Measurements from ENCODE around the gene APBA3.
A peak's percentile ranks its signal among the peaks of the same experiment; 100 is the strongest.

Gene APBA3

GRCh38 chr19:3745363-3746045, 16.0 kb downstream of the APBA3 start:
- no peak for DNase-seq

GRCh38 chr19:3743486-3743885, 18.0 kb downstream of the APBA3 start:
- DNase-seq: no peak

GRCh38 chr19:3740431-3740830, 21.1 kb downstream of the APBA3 start:
- DNase-seq: no peak

GRCh38 chr19:3738477-3739220, 22.8 kb downstream of the APBA3 start:
- no peak for DNase-seq

GRCh38 chr19:3737487-3738205, 23.8 kb downstream of the APBA3 start:
- DNase-seq: no peak

GRCh38 chr19:3736106-3736724, 25.3 kb downstream of the APBA3 start:
- DNase-seq: no peak

GRCh38 chr19:3734310-3734600, 27.2 kb downstream of the APBA3 start:
- no peak for DNase-seq

GRCh38 chr19:3733549-3734309, 27.8 kb downstream of the APBA3 start:
- no peak for DNase-seq

GRCh38 chr19:3732108-3732507, 29.4 kb downstream of the APBA3 start:
- no peak for DNase-seq

GRCh38 chr19:3730457-3730958, 31.0 kb downstream of the APBA3 start:
- DNase-seq: no peak

GRCh38 chr19:3725640-3726310, 35.7 kb downstream of the APBA3 start:
- DNase-seq: no peak

GRCh38 chr19:3725121-3725520, 36.4 kb downstream of the APBA3 start:
- no peak for DNase-seq

- no peak for DNase-seq
Observed at GRCh38 chr19:3723883-3724282, 37.6 kb downstream of the APBA3 start.

GRCh38 chr19:3723110-3723488, 38.4 kb downstream of the APBA3 start:
- no peak for DNase-seq

GRCh38 chr19:3722443-3723109, 38.9 kb downstream of the APBA3 start:
- no peak for DNase-seq

- no peak for DNase-seq
Observed at GRCh38 chr19:3721887-3722442, 39.5 kb downstream of the APBA3 start.

- peak; percentile 92 to 94 for DNase-seq
Observed at GRCh38 chr19:3721131-3721886, 40.2 kb downstream of the APBA3 start.

- no peak for DNase-seq
Observed at GRCh38 chr19:3720349-3720917, 41.1 kb downstream of the APBA3 start.

GRCh38 chr19:3719868-3720267, 41.6 kb downstream of the APBA3 start:
- DNase-seq: no peak

- DNase-seq: no peak
Observed at GRCh38 chr19:3716147-3716668, 45.3 kb downstream of the APBA3 start.

Measured in stimulated activated CD4-positive, alpha-beta T cell treated with anti-CD3 and anti-CD28 coated beads, Interleukin-2, amount 100 ng/mL, for 24 hours (primary cell).